GM18526 (cell line): ENCODE measurements around the gene SMARCA2.
A peak's percentile ranks its signal among the peaks of the same experiment; 100 is the strongest.

Experiments used
- POLR2A ChIP-seq: IDR thresholded peaks from 3 replicates; pipeline ENCODE4 v1.6.1; 2011; ENCODE audit not compliant: insufficient read length; ENCODE audit errors: extremely low read depth

The SMARCA2 gene

GRCh38 chr9:2014696-2015580 lies at the start of gene SMARCA2:
SMARCA2 (plus strand) TSS chr9:2015347; CDS start chr9:2029023, 13,676 bp downstream.
- peak; percentile 67 for TF ChIP-seq POLR2A

GRCh38 chr9:1966725-1967366 lies 48.3 kb upstream of the SMARCA2 start:
- TF ChIP-seq POLR2A = no peak

GRCh38 chr9:1969160-1969559 lies 46.0 kb upstream of the SMARCA2 start:
- no peak for TF ChIP-seq POLR2A

GRCh38 chr9:1969898-1970297 lies 45.2 kb upstream of the SMARCA2 start:
- TF ChIP-seq POLR2A = no peak

- no peak for TF ChIP-seq POLR2A
These were observed 42.5 kb upstream of the SMARCA2 start for GRCh38 chr9:1972672-1973071.

GRCh38 chr9:1977026-1977425 lies 38.1 kb upstream of the SMARCA2 start:
- no peak for TF ChIP-seq POLR2A

- no peak for TF ChIP-seq POLR2A
These were observed 36.2 kb upstream of the SMARCA2 start for GRCh38 chr9:1978941-1979340.

- TF ChIP-seq POLR2A = no peak
These were observed 35.3 kb upstream of the SMARCA2 start for GRCh38 chr9:1979741-1980367.

GRCh38 chr9:1980387-1980786 lies 34.8 kb upstream of the SMARCA2 start:
- no peak for TF ChIP-seq POLR2A

GRCh38 chr9:1982074-1982473 lies 33.1 kb upstream of the SMARCA2 start:
- no peak for TF ChIP-seq POLR2A

- TF ChIP-seq POLR2A = no peak
These were observed 28.8 kb upstream of the SMARCA2 start for GRCh38 chr9:1986341-1986740.

- TF ChIP-seq POLR2A = no peak
These were observed 25.6 kb upstream of the SMARCA2 start for GRCh38 chr9:1989500-1989899.

GRCh38 chr9:1994180-1994579 lies 21.0 kb upstream of the SMARCA2 start:
- no peak for TF ChIP-seq POLR2A

GRCh38 chr9:1995084-1995483 lies 20.1 kb upstream of the SMARCA2 start:
- TF ChIP-seq POLR2A = no peak

- TF ChIP-seq POLR2A = no peak
These were observed 19.0 kb upstream of the SMARCA2 start for GRCh38 chr9:1996156-1996555.

GRCh38 chr9:1997646-1998045 lies 17.5 kb upstream of the SMARCA2 start:
- no peak for TF ChIP-seq POLR2A
